GM23338 (cell line): Measurements from ENCODE around the gene SDC1. TPM values are rescaled to one million over a fixed set of nuclear protein-coding genes. Genes with fewer than 3 reads are reported as not detected.

ENCODE experiments used
- ATAC-seq: fragments of 200-7000 bp; cut with Tn5 transposase; 3 replicates; pipeline ENCODE4 v1.9.1; 2020
- DNase-seq: peaks from one replicate; pipeline ENCODE4 v3.0.0-alpha.2; 2015; ENCODE audit warnings: low spot score
- H2AFZ ChIP-seq: fragments of 200-600 bp; sonication (generic); 2 replicates; pipeline ENCODE4 v1.8.0; 2016; ENCODE audit warnings: antibody characterized with exemption, mild to moderate bottlenecking, moderate library complexity
- H3F3A ChIP-seq: fragments of 200-600 bp; sonication (generic); replicated peaks from 2 replicates; pipeline ENCODE4 v1.8.0; 2017; ENCODE audit warnings: antibody characterized with exemption, mixed run types, low read depth
- H3K27ac ChIP-seq: fragments of 200-600 bp; sonication (generic); 2 replicates; pipeline ENCODE4 v1.6.1; 2016; ENCODE audit warnings: low read depth
- H3K27me3 ChIP-seq: fragments of 200-600 bp; sonication (generic); 2 replicates; pipeline ENCODE4 v1.8.0; 2016; ENCODE audit warnings: mild to moderate bottlenecking, mixed run types, moderate library complexity; ENCODE audit not compliant: insufficient read depth
- H3K36me3 ChIP-seq: fragments of 200-600 bp; sonication (generic); 2 replicates; pipeline ENCODE4 v1.8.0; 2016; ENCODE audit warnings: mild to moderate bottlenecking; ENCODE audit not compliant: insufficient read depth
- H3K4me1 ChIP-seq: fragments of 200-600 bp; sonication (generic); 2 replicates; pipeline ENCODE4 v1.8.0; 2016; ENCODE audit warnings: mild to moderate bottlenecking, moderate library complexity; ENCODE audit not compliant: insufficient read depth
- H3K4me2 ChIP-seq: fragments of 200-600 bp; sonication (generic); 2 replicates; pipeline ENCODE4 v1.7.1; 2017; ENCODE audit warnings: mixed run types
- H3K4me3 ChIP-seq: fragments of 200-600 bp; sonication (generic); 2 replicates; pipeline ENCODE4 v1.6.1; 2016; ENCODE audit warnings: mixed run types
- H3K79me2 ChIP-seq: fragments of 200-600 bp; sonication (generic); replicated peaks from 2 replicates; pipeline ENCODE4 v1.8.0; 2017; ENCODE audit warnings: mild to moderate bottlenecking; ENCODE audit not compliant: insufficient read depth
- H3K9me2 ChIP-seq: fragments of 200-600 bp; sonication (generic); 2 replicates; pipeline ENCODE4 v1.8.0; 2017; ENCODE audit not compliant: insufficient read depth
- H4K20me1 ChIP-seq: fragments of 200-600 bp; sonication (generic); replicated peaks from 2 replicates; pipeline ENCODE4 v1.8.0; 2017; ENCODE audit warnings: mild to moderate bottlenecking; ENCODE audit not compliant: insufficient read depth
- H3K27ac Mint-ChIP-seq: 2 replicates; pipeline ENCODE4 v1.8.0; 2020; ENCODE audit warnings: inconsistent platforms, mild to moderate bottlenecking, moderate library complexity, mixed read lengths
- H3K27me3 Mint-ChIP-seq: 3 replicates; pipeline ENCODE4 v1.8.0; 2022; ENCODE audit warnings: low read depth, mild to moderate bottlenecking, moderate library complexity, mixed read lengths, inconsistent platforms; ENCODE audit not compliant: insufficient read depth, poor library complexity
- H3K36me3 Mint-ChIP-seq: 3 replicates; pipeline ENCODE4 v1.8.0; 2021; ENCODE audit warnings: low read depth, mild to moderate bottlenecking, inconsistent platforms, moderate library complexity, mixed read lengths
- H3K4me1 Mint-ChIP-seq: 3 replicates; pipeline ENCODE4 v1.8.0; 2020; ENCODE audit warnings: mild to moderate bottlenecking, inconsistent platforms, mixed read lengths
- H3K4me3 Mint-ChIP-seq: 3 replicates; pipeline ENCODE4 v1.8.0; 2021; ENCODE audit warnings: moderate library complexity, mild to moderate bottlenecking, inconsistent platforms, mixed read lengths
- H3K9me3 Mint-ChIP-seq: 3 replicates; pipeline ENCODE4 v1.8.0; 2020; ENCODE audit warnings: moderate library complexity, mild to moderate bottlenecking, inconsistent platforms, mixed read lengths
- CREB1 ChIP-seq: fragments of 250-450 bp; sonication (Bioruptor Pico); IDR thresholded peaks from 2 replicates; pipeline ENCODE4 v1.5.0; 2020; ENCODE audit warnings: low read depth, mild to moderate bottlenecking, moderate library complexity
- CTCF ChIP-seq, 2 experiments: fragments of 200-600 bp in 1 of 2; sonication (generic) in 1 of 2; conservative IDR thresholded peaks; 2 replicates each; pipeline versions ENCODE4 v1.5.1 to v1.6.1; 2016 to 2017; ENCODE audit warnings: antibody characterized with exemption in 2 of 2, low read depth in 2 of 2, mild to moderate bottlenecking in 2 of 2, moderate library complexity in 1 of 2
- ETS1 ChIP-seq: IDR thresholded peaks from 2 replicates; pipeline ENCODE4 v1.6.1; 2016; ENCODE audit warnings: antibody characterized with exemption
- EZH2 ChIP-seq: fragments of 200-600 bp; sonication (generic); IDR thresholded peaks from one replicate; pipeline ENCODE4 v1.8.0; 2017; ENCODE audit warnings: antibody characterized with exemption, mild to moderate bottlenecking, low read depth; ENCODE audit not compliant: unreplicated experiment
- EZH2phosphoT487 ChIP-seq: fragments of 200-600 bp; sonication (generic); IDR thresholded peaks from one replicate; pipeline ENCODE4 v1.8.1; 2018; ENCODE audit warnings: antibody characterized with exemption; ENCODE audit not compliant: unreplicated experiment
- JUNB ChIP-seq: IDR thresholded peaks from one replicate; pipeline ENCODE4 v1.6.1; 2016; ENCODE audit warnings: antibody characterized with exemption; ENCODE audit not compliant: unreplicated experiment
- NANOG ChIP-seq: IDR thresholded peaks from 2 replicates; pipeline ENCODE4 v1.6.1; 2016; ENCODE audit warnings: antibody characterized with exemption, borderline replicate concordance
- POLR2AphosphoS5 ChIP-seq: IDR thresholded peaks from 2 replicates; pipeline ENCODE4 v1.6.1; 2016; ENCODE audit warnings: antibody characterized with exemption, low read depth
- REST ChIP-seq: IDR thresholded peaks from one replicate; pipeline ENCODE4 v1.6.1; 2018; ENCODE audit warnings: antibody characterized with exemption; ENCODE audit not compliant: unreplicated experiment
- STAT1 ChIP-seq: IDR thresholded peaks from one replicate; pipeline ENCODE4 v1.6.1; 2016; ENCODE audit warnings: antibody characterized with exemption; ENCODE audit not compliant: unreplicated experiment
- ZNF114 ChIP-seq: fragments of 250-450 bp; sonication (Bioruptor Pico); IDR thresholded peaks from 2 replicates; pipeline ENCODE4 v1.5.0; 2020; ENCODE audit warnings: mild to moderate bottlenecking, moderate library complexity
- ZNF331 ChIP-seq: fragments of 250-450 bp; sonication (Bioruptor Pico); IDR thresholded peaks from 2 replicates; pipeline ENCODE4 v1.5.0; 2020; ENCODE audit warnings: low read depth, mild to moderate bottlenecking, moderate library complexity
- ZNF462 ChIP-seq: fragments of 250-450 bp; sonication (Bioruptor Pico); IDR thresholded peaks from 2 replicates; pipeline ENCODE4 v1.5.0; 2020; ENCODE audit warnings: mild to moderate bottlenecking, moderate library complexity
- long read RNA-seq: library from polyadenylated mRNA; unstranded; transcript quantifications from one replicate; pipeline ENCODE4 v2.0.0, GENCODE V29; 2020; ENCODE audit not compliant: unreplicated experiment
- polyA plus RNA-seq: library from polyadenylated mRNA; unstranded; fragments of >200 nt; fragmentation: Nextera tagmentation; extraction: Ambion mirVana; gene quantifications from 2 replicates; pipeline ENCODE4 v1.2.1, GENCODE V29; 2016
- total RNA-seq: library from RNA; depleted of rRNA; stranded (reverse); fragments of >200 nt; shearing (Covaris generic); gene quantifications from 2 replicates; pipeline ENCODE4 v1.2.3, GENCODE V29; 2014; rRNA removed

SDC1 gene
- 40.6 and 43.0 TPM in 2 replicates for total RNA-seq
- 16.1 and 16.6 TPM in 2 replicates for polyA plus RNA-seq
- long read RNA-seq, partial matches to known transcripts, result 4 of 9 reads
- long read RNA-seq, other reads (novel, unspliced or antisense), result 3 of 9 reads

GRCh38 chr2:20224716-20225293, at the start of gene SDC1:
Gene SDC1 (minus strand): TSS chr2:20225130. CDS start chr2:20224867, 263 bp downstream.
- Histone ChIP-seq H3K4me2 (peak within 1 kb of the TSS; percentile 94), H2AFZ (peak within 1 kb of the TSS; percentile 94), H3K9me2 (no peaks in the 10 kb centered on the region), H3K4me3 (peak within 1 kb of the TSS; percentile 85), H4K20me1 (peaks cover 3% of the 10 kb centered on the region), H3F3A (peaks cover 12% of the 10 kb centered on the region), H3K27me3 (peaks cover 5% of the 10 kb centered on the region; the same call in 1 of the 2 replicates), H3K79me2 (peaks cover 33% of the 10 kb centered on the region), H3K4me1 (peaks cover 21% of the 10 kb centered on the region), H3K27ac (peak within 1 kb of the TSS; percentile 86), H3K36me3 (no peaks in the 10 kb centered on the region)
- TF ChIP-seq ZNF462 (CRISPR knock-in tag) (no peak), EZH2phosphoT487 (no peak), ZNF331 (CRISPR knock-in tag) (no peak), ZNF114 (CRISPR knock-in tag) (no peak), NANOG (no peak), STAT1 (no peak), CREB1 (CRISPR knock-in tag) (no peak), EZH2 (no peak), JUNB (no peak), POLR2AphosphoS5 (no peak), ETS1 (no peak), REST (no peak), CTCF (conservative IDR thresholded peaks at IDR 0.05; ENCODE audit: low read depth in 2 of 2) (no peak)
- H3K4me1 Mint-ChIP-seq, result peaks cover 30% of the 10 kb centered on the region
- peaks cover 3% of the 10 kb centered on the region; the same call in 1 of the 3 replicates for H3K9me3 Mint-ChIP-seq
- ATAC-seq (peak; percentile 31), DNase-seq (peak; percentile 76)
- peak within 1 kb of the TSS; percentile 81 for H3K27ac Mint-ChIP-seq
- peaks cover 24% of the 10 kb centered on the region for H3K27me3 Mint-ChIP-seq
- H3K36me3 Mint-ChIP-seq, result peaks cover 13% of the 10 kb centered on the region; the same call in 2 of the 3 replicates
- peak within 1 kb of the TSS; percentile 73 for H3K4me3 Mint-ChIP-seq
